Testis (tissue), 2 donors: ENCODE results near the gene MYO1B.

Experiments
- POLR2A ChIP-seq: fragments of 450-650 bp; IDR thresholded peaks from one replicate; pipeline ENCODE4 v1.6.1; 2017; ENCODE audit warnings: antibody characterized with exemption, mild to moderate bottlenecking, moderate library complexity
- TF ChIP-seq, protein P1 (sequence below), 3 experiments: fragments of 450-650 bp in 2 of 3; fragments of 200-600 bp in 1 of 3; sonication (generic) in 1 of 3; IDR thresholded peaks; one replicate each; pipeline ENCODE4 v1.5.1; 2016 to 2019; ENCODE audit warnings: antibody characterized with exemption in 3 of 3, mild to moderate bottlenecking in 2 of 3, moderate library complexity in 1 of 3

DNA sequence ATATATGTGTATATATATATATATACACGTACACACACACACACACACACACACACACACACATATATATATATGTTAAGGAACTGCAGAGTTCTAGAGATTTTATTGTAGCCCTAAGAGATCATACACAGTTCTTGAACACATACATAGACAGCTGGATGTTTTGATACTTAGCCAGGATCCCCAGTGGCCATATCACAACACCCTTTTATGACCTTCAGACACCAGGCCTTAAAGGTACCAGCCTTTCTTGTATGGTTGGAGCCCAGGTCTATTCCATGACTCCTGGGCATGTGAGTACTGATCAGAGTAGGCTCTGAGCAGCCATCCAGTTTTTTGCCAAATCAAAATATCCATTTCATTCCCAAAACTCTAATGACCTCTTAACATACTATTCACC is 138.3 kb downstream of the MYO1B start:
- TF ChIP-seq, protein P1, sequence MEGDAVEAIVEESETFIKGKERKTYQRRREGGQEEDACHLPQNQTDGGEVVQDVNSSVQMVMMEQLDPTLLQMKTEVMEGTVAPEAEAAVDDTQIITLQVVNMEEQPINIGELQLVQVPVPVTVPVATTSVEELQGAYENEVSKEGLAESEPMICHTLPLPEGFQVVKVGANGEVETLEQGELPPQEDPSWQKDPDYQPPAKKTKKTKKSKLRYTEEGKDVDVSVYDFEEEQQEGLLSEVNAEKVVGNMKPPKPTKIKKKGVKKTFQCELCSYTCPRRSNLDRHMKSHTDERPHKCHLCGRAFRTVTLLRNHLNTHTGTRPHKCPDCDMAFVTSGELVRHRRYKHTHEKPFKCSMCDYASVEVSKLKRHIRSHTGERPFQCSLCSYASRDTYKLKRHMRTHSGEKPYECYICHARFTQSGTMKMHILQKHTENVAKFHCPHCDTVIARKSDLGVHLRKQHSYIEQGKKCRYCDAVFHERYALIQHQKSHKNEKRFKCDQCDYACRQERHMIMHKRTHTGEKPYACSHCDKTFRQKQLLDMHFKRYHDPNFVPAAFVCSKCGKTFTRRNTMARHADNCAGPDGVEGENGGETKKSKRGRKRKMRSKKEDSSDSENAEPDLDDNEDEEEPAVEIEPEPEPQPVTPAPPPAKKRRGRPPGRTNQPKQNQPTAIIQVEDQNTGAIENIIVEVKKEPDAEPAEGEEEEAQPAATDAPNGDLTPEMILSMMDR (IDR thresholded peaks at IDR 0.05): no peak
- no peak for TF ChIP-seq POLR2A
